WTC11 (cell line): Measurements from ENCODE around the gene TNMD. TPM values are rescaled to one million over a fixed set of nuclear protein-coding genes. Genes with fewer than 3 reads are reported as not detected.

ENCODE experiments used
- ATAC-seq: fragments of 200-7000 bp; cut with Tn5 transposase; 2 replicates; pipeline ENCODE4 v1.10.0; 2021; ENCODE audit warnings: mild to moderate bottlenecking, moderate library complexity
- CTCF ChIA-PET: fragments of 300-600 bp; sonication (Branson Sonifier 250); formaldehyde crosslinking; loops from one replicate; lab custom pipeline; 2021; ENCODE audit warnings: antibody characterized with exemption; lab: Charles Lee
- POLR2A ChIA-PET: fragments of 350-600 bp; sonication (Branson Sonifier 250); formaldehyde crosslinking; loops from one replicate; lab custom pipeline; 2021; ENCODE audit warnings: antibody characterized with exemption; lab: Charles Lee
- DNase-seq: peaks from one replicate; pipeline ENCODE4 v3.0.0; 2021; ENCODE audit warnings: low spot score
- H3K27ac Mint-ChIP-seq: 2 replicates; pipeline ENCODE4 v1.8.0; 2021; ENCODE audit warnings: mixed read lengths
- H3K27me3 Mint-ChIP-seq: 2 replicates; pipeline ENCODE4 v1.8.0; 2021; ENCODE audit warnings: low read depth, mild to moderate bottlenecking, moderate library complexity, mixed read lengths
- H3K36me3 Mint-ChIP-seq: 2 replicates; pipeline ENCODE4 v1.8.0; 2021; ENCODE audit warnings: mixed read lengths
- H3K4me1 Mint-ChIP-seq: 2 replicates; pipeline ENCODE4 v1.8.0; 2022; ENCODE audit warnings: mixed read lengths
- H3K4me3 Mint-ChIP-seq: 2 replicates; pipeline ENCODE4 v1.8.0; 2021; ENCODE audit warnings: mild to moderate bottlenecking, moderate library complexity, mixed read lengths
- H3K9me3 Mint-ChIP-seq: 2 replicates; pipeline ENCODE4 v1.8.0; 2021; ENCODE audit warnings: mixed read lengths
- ATF3 ChIP-seq: sonication (generic); formaldehyde crosslinking; conservative IDR thresholded peaks from 2 replicates; pipeline ENCODE4 v1.8.1; 2022; ENCODE audit warnings: mild to moderate bottlenecking, missing genetic modification reagents
- CBFB ChIP-seq: sonication (generic); formaldehyde crosslinking; IDR thresholded peaks from 2 replicates; pipeline ENCODE4 v1.8.1; 2022; ENCODE audit warnings: mild to moderate bottlenecking, low read depth, missing genetic modification reagents
- CREB1 ChIP-seq: sonication (generic); formaldehyde crosslinking; IDR thresholded peaks from 2 replicates; pipeline ENCODE4 v1.8.0; 2023; ENCODE audit warnings: mild to moderate bottlenecking, missing genetic modification reagents
- CTCF ChIP-seq: fragments of 200-600 bp; IDR thresholded peaks from 2 replicates; pipeline ENCODE4 v1.8.0; 2022; ENCODE audit warnings: antibody characterized with exemption
- ERG ChIP-seq: fragments of 250-450 bp; sonication (Bioruptor Pico); IDR thresholded peaks from 2 replicates; pipeline ENCODE4 v1.8.0; 2021; ENCODE audit warnings: mild to moderate bottlenecking
- GABPB1 ChIP-seq: sonication (generic); formaldehyde crosslinking; IDR thresholded peaks from 2 replicates; pipeline ENCODE4 v1.8.1; 2023; ENCODE audit warnings: mild to moderate bottlenecking, missing genetic modification reagents
- IRF2 ChIP-seq: sonication (generic); formaldehyde crosslinking; IDR thresholded peaks from 2 replicates; pipeline ENCODE4 v1.8.0; 2022; ENCODE audit warnings: low read depth, missing genetic modification reagents, borderline replicate concordance
- MAX ChIP-seq: sonication (generic); formaldehyde crosslinking; IDR thresholded peaks from 2 replicates; pipeline ENCODE4 v1.8.0; 2022; ENCODE audit warnings: mild to moderate bottlenecking, missing genetic modification reagents
- MXD4 ChIP-seq: fragments of 250-450 bp; sonication (Bioruptor Pico); IDR thresholded peaks from 2 replicates; pipeline ENCODE4 v1.8.0; 2021; ENCODE audit warnings: mild to moderate bottlenecking, moderate library complexity, borderline replicate concordance
- PREB ChIP-seq: sonication (generic); formaldehyde crosslinking; IDR thresholded peaks from 2 replicates; pipeline ENCODE4 v1.8.1; 2022; ENCODE audit warnings: mild to moderate bottlenecking, missing genetic modification reagents, moderate library complexity, borderline replicate concordance
- STAT6 ChIP-seq: sonication (generic); formaldehyde crosslinking; conservative IDR thresholded peaks from 2 replicates; pipeline ENCODE4 v1.8.1; 2023; ENCODE audit warnings: mild to moderate bottlenecking, low read depth, missing genetic modification reagents, moderate library complexity
- TCF7 ChIP-seq: sonication (generic); formaldehyde crosslinking; IDR thresholded peaks from 2 replicates; pipeline ENCODE4 v1.8.0; 2022; ENCODE audit warnings: mild to moderate bottlenecking, low read depth, missing genetic modification reagents, moderate library complexity
- TP53 ChIP-seq: sonication (generic); formaldehyde crosslinking; IDR thresholded peaks from 2 replicates; pipeline ENCODE4 v1.8.1; 2023; ENCODE audit warnings: mild to moderate bottlenecking, missing genetic modification reagents
- ZBTB21 ChIP-seq: sonication (generic); formaldehyde crosslinking; IDR thresholded peaks from 2 replicates; pipeline ENCODE4 v1.8.1; 2023; ENCODE audit warnings: mild to moderate bottlenecking, missing genetic modification reagents, borderline replicate concordance
- ZNF121 ChIP-seq: sonication (generic); formaldehyde crosslinking; IDR thresholded peaks from 2 replicates; pipeline ENCODE4 v1.8.0; 2023; ENCODE audit warnings: missing genetic modification reagents
- ZNF396 ChIP-seq: fragments of 250-450 bp; sonication (Bioruptor Pico); IDR thresholded peaks from 2 replicates; pipeline ENCODE4 v1.8.0; 2021; ENCODE audit warnings: mild to moderate bottlenecking, moderate library complexity, borderline replicate concordance
- ZNF512 ChIP-seq: sonication (generic); formaldehyde crosslinking; IDR thresholded peaks from 2 replicates; pipeline ENCODE4 v1.8.1; 2022; ENCODE audit warnings: missing genetic modification reagents, borderline replicate concordance
- total RNA-seq: library from RNA; stranded (reverse); gene quantifications from 3 replicates; pipeline ENCODE4 v1.2.3, GENCODE V29; 2021

TNMD gene
- total RNA-seq, 1 experiment from 2014 or later, result 3.3 TPM

- Mint-ChIP-seq H3K27me3 (no peaks in the 10 kb centered on the region), H3K9me3 (no peaks in the 10 kb centered on the region), H3K4me1 (peaks cover 49% of the 10 kb centered on the region), H3K4me3 (no peak overlapping the region), H3K36me3 (no peaks in the 10 kb centered on the region), H3K27ac (no peak overlapping the region)
- ATAC-seq, result no peak
- TF ChIP-seq ERG (CRISPR knock-in tag), result no peak
- TF ChIP-seq MXD4, result no peak
- no peak for TF ChIP-seq ZNF396 (CRISPR knock-in tag)
- no peak for TF ChIP-seq MAX (CRISPR knock-in tag)
- no peak for TF ChIP-seq TP53
- TF ChIP-seq ZBTB21 (CRISPR knock-in tag), result no peak
- TF ChIP-seq IRF2 (CRISPR knock-in tag), result no peak
- TF ChIP-seq ATF3 (CRISPR knock-in tag), result no peak
- TF ChIP-seq PREB, result no peak
- TF ChIP-seq CREB1, result no peak
- no peak for TF ChIP-seq ZNF512 (CRISPR knock-in tag)
- TF ChIP-seq TCF7 (CRISPR knock-in tag), result no peak
- TF ChIP-seq CBFB (CRISPR knock-in tag), result no peak
- no peak for TF ChIP-seq STAT6
- no peak for DNase-seq
- ChIA-PET POLR2A (no interaction called here), CTCF (no interaction called here)
Observed at GRCh38 chrX:100599456-100599855, 14.7 kb downstream of the TNMD start.

- Mint-ChIP-seq H3K27ac (no peak overlapping the region), H3K36me3 (no peaks in the 10 kb centered on the region), H3K9me3 (no peaks in the 10 kb centered on the region), H3K27me3 (no peaks in the 10 kb centered on the region)
- no peak for DNase-seq
- no peak for TF ChIP-seq CTCF
- TF ChIP-seq MXD4, result no peak
- no peak for TF ChIP-seq GABPB1
- no peak for TF ChIP-seq ZNF121
- TF ChIP-seq, all 79 proteins: peak for 0
- Mint-ChIP-seq H3K4me3 (no peak overlapping the region), H3K4me1 (peaks cover 42% of the 10 kb centered on the region)
- no peak for ATAC-seq
- POLR2A ChIA-PET, result no interaction called here
- CTCF ChIA-PET, result no interaction called here
Observed at GRCh38 chrX:100600340-100600739, 15.6 kb downstream of the TNMD start.
